Heart left ventricle (tissue), 13 donors: ENCODE data around the gene WNT5A.

Experiments used
- POLR2A ChIP-seq, 2 donors: fragments of 450-650 bp; IDR thresholded peaks; one replicate each; pipeline ENCODE4 v1.6.1; 2017; ENCODE audit warnings: antibody characterized with exemption in 2 of 2, mild to moderate bottlenecking in 2 of 2, moderate library complexity in 2 of 2
- TF ChIP-seq, protein P1 (sequence below), 12 donors: fragments of 200-600 bp; sonication (generic) in 4 of 12; IDR thresholded peaks; one replicate each; pipeline versions ENCODE4 v1.5.0 to v1.8.0; 2018 to 2022; ENCODE audit warnings: antibody characterized with exemption in 12 of 12, mild to moderate bottlenecking in 5 of 12
- donor health status: ischemic (EF 13 %, LVEDD 7.1; RV severe dilation, severe dysfunction).
- donor health status: DM: no; HTN: yes; CAD: no.
- donor health status: DM: no; HTN: no; CAD: no.
- donor health status: ischemic (EF 25% LVEDD 6.9; RV normal size, moderate dysfunction).
- donor health status: ischemic (EF 25% LVEDD 5.7; RV mildly dilated, moderate dysfunction).
- donor health status: ischemic (EF 35%, LVEDD 5.7; RV mildly dilated, moderate dysfunction).
- donor health status: nonischemic (EF 11% LVEDD 7.7; RV severe dilation, severe dysfunction).
- donor health status: DM: yes; HTN: yes; CAD: no.
- donor health status: PGD.
- donor health status: ischemic (EF 29% LVEDD 5.4; RV normal size, mild dysfunction).
- donor health status: nonischemic (EF 23%, LVEDD 6.1; RV moderate dilation, normal function).

DNA sequence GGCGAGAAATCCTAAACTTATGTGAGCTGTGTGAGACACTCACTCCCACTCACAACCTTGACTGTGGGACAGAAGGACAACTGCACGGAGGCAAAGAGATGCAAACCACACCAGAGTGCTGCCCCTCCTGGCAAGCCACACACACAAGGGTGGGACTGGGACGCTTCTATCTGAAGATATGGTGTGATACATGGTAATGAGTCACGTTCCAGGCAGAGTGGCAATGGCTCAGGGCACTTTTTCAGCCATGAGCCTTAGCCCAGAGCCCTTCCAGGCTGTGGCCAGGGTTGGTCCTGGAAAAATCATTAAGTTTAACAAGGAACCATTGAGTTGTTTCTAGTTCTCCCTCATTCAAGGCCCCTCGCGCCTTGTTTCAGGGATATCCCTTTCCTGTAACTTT lies 56.1 kb downstream of the WNT5A start:
- TF ChIP-seq, protein P1, sequence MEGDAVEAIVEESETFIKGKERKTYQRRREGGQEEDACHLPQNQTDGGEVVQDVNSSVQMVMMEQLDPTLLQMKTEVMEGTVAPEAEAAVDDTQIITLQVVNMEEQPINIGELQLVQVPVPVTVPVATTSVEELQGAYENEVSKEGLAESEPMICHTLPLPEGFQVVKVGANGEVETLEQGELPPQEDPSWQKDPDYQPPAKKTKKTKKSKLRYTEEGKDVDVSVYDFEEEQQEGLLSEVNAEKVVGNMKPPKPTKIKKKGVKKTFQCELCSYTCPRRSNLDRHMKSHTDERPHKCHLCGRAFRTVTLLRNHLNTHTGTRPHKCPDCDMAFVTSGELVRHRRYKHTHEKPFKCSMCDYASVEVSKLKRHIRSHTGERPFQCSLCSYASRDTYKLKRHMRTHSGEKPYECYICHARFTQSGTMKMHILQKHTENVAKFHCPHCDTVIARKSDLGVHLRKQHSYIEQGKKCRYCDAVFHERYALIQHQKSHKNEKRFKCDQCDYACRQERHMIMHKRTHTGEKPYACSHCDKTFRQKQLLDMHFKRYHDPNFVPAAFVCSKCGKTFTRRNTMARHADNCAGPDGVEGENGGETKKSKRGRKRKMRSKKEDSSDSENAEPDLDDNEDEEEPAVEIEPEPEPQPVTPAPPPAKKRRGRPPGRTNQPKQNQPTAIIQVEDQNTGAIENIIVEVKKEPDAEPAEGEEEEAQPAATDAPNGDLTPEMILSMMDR (IDR thresholded peaks at IDR 0.05), result no peak
- no peak for TF ChIP-seq POLR2A (IDR thresholded peaks at IDR 0.05)
